GM18951 (cell line): ENCODE results near the gene APBB2.

Source experiments
- POLR2A ChIP-seq: IDR thresholded peaks from 4 replicates; pipeline ENCODE4 v1.6.1; 2011; ENCODE audit warnings: mild to moderate bottlenecking; ENCODE audit not compliant: insufficient read length, insufficient read depth; ENCODE audit errors: extremely low read depth
- in situ Hi-C: fragments of 300-500 bp; cut with MboI; formaldehyde crosslinking; loops from one replicate; pipeline ENCODE4 v1.12.0; 2022; ENCODE audit warnings: low sequenced_read_pairs, mixed read lengths, inconsistent platforms; ENCODE audit not compliant: unreplicated experiment

APBB2 gene

DNA sequence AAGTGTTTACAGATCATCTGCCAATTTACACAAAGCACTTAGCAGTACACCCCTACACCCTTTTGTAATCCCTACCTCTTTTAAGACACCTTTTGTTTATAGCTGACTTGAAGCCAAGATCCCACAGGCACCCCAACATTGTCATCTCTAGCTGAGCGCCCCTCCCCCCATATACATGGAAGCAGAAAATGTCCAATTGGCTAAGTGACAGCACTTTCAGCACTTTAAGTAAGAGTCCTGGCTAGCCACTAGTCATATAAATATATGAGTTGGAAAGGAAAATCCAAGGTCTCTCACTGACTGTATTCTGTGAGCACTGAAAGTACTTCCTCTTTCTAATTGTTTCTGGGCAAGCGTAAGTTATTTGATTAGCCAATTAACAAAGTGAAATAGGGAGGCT is 356.4 kb downstream of the APBB2 start:
- in situ Hi-C loops: no loop called here
- TF ChIP-seq POLR2A: no peak

DNA sequence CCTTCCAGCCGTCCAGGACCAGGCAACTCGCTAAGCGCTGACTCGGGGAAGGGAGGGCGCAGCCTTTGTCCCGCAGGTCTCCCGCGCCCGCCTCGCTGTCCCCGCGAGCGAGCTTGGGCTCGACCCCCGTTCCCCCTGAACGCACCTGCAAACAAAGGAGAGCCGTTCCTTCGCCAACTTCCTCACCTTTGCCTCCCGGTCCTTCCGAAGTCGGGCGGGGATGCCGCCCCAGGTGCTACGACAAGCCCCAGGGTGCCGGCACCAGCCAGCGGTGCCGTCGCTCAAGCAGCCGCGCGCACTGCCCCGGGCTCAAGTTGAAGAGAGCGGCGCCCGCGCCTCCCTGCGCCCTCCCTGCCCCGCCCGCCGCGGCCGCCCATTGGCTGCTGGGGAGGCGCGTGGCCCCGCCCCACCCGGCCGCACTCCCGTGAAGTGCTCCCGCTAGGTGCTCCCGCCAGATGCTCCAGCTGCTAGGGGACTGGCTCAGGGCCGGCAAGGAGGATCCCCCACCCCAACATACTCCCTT is 357.4 kb downstream of the APBB2 start:
- in situ Hi-C loops: no loop called here
- TF ChIP-seq POLR2A: peak; percentile 41

DNA sequence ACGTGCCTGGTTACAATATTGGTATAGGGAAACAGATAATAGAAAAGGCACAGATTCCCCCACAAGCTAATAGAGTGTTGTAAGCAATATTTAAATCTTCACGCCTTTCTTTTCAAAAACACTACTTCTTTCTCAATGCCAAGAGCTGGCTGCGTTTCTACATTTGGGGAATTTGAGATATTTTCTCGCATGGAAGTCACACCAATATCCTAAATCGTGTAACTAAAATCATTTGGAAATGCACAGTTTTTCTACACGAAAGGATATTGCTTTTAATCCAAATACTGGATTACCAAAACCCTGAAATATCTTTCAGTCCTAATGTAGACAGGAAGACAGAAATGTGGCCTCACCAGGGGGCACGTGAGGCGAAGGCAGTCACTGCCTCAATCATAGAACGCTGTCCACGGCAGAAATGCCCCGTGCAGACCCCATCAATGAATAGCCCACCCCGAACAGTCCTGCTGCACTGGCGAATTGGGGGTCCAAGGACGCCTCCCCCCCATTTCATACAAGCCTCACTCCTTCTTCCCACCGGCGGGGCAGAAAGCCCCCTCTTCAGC is 358.0 kb downstream of the APBB2 start:
- TF ChIP-seq POLR2A: no peak
- in situ Hi-C loops: no loop called here

DNA sequence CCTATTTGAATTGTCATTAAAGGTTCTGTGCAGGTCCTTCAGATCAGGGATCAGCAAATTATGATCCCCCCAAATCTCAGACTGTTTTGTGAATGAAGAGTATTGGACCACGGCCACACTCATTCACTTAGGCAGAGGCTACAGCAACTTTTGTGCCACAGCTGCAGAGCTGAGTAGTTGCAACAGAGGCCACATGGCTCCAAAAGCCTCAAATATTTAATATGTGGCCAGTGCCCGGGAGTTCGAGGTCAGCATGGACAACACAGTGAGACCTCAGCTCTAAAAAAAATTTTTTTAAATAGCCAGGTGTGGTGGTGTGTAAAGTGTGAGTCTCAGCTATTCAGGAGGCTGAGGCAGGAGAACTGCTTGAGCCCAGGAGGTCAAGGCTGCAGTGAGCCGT is 363.8 kb downstream of the APBB2 start:
- TF ChIP-seq POLR2A: no peak
- in situ Hi-C loops: no loop called here

DNA sequence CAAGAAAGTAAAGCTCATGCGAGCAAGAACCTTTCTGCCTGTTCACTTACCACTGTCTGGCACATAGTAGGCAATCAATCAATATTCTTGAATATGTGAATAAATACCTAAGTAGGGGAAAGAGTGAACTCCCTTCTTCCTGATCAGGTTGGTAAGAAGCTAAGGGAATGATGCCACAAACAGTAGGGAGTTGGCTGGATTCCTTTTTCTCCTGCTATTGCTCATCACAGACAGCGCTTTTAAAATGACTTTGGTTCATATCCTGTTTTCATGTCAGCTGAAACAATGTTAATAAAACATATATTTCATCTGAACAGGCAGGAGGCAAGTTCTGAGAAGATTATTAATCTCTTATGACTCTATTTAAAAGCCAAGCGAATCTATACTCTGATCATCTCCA is 365.4 kb downstream of the APBB2 start:
- in situ Hi-C loops: no loop called here
- TF ChIP-seq POLR2A: no peak

DNA sequence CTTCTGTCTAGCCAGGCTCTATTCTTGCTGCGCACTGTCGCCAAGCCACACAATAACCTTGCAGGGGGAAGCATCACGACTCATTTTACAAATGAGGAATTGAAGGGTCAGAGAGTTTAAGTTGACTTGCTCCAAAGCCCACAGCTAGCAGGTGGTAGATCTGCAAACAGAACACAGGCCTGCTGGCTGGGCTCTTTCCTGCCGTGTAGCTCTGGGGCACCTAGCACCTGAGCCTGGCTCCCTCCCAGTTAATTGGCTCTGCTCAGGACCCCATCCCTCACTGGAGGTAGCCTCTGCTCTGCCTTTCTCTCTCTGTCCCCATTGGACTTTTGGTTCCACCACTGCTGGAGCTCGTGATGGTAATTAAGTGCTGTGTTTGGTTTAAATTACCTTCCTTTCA is 366.1 kb downstream of the APBB2 start:
- no peak for TF ChIP-seq POLR2A
- in situ Hi-C loops: no loop called here

DNA sequence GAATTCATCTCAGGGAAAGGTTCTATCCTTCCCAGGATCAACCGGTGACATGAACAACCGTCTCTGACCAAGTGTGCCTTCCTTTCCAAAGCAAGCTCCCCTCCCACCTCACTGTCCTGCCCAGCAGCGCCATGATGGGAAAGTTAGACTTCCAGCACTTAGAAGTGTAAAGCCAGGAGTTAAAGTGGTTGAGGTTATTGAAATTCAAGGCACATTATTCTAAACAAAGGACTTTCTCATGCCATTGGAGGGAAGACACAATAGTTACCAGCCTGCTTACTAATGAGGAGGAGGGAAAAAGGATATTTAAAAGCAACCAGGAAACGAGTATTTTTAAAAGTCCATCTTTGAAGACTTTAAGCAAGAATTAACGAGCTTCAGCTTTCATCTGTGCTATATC is 367.8 kb downstream of the APBB2 start:
- TF ChIP-seq POLR2A: no peak
- in situ Hi-C loops: no loop called here

DNA sequence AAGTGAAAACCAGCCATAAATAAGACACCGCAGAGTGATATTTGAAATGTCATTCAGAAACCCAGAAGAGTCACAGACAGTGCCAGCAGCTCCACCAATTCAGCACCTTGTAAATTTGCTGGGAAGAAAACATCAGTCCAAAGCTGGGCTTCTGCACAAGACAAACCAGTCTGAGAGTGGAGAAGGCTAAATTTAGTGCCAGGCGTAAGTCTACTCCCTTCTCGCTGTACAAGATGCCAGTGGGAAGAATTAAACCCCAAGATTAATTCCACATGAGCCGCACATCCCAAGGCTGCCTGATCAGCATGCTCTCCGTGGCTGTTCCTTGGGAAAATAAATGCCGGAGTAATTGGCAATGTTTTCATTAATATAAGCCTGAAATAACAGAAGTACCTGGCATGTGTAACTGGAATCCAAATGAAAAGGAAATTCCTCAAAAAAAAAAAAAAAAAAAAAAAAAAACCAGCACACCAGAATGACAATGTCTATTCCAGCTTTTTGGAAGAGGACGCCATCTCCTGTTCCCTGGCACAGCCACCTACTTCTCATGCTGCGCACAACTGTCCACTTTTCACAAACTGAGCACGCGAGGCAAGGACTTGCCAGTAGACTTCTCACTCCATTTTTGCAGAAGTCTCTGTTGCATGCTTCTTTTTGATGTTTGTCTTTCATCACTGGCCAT is 369.0 kb downstream of the APBB2 start:
- in situ Hi-C loops: no loop called here
- no peak for TF ChIP-seq POLR2A

DNA sequence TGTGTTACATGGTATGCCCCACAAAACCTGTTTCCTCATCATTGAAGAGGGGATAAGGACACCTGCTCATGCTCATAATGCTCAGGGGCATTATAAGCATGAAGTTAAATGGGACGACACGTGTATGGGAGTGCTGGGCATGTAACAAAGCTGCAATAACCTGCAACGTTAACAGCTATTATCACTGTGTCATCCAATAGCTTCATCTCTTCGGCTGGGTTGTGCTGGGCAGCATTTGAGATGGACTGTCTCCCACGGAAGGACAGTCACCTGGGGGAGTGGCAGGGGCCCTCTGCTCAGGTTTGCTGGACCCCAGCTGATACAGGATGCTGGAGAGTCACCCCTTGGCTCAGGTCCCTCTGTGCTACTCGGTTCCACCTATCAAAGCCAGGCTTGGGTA is 370.1 kb downstream of the APBB2 start:
- TF ChIP-seq POLR2A: no peak
- in situ Hi-C loops: loop anchor here (5.0 kb wide), 1 partner anchor 112 kb away; no protein-coding TSS in a partner anchor

DNA sequence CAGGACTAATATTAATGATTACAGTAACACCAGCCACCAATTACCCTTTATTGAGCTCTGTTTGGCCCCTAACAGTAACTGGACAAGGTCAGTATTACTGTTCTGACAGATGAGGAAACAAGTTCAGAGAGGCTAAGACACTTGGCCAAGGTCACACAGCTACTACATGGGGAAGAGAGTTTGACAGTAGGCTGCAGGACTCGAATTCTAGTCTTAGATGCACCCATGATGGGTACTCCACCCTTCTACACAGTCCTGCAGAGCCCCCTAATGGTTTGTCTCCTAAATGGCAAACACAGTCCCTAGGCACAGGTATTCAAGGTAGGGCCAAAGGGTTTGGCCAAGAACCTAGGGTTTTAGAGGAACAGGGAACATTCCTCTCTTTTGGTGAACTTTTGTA is 370.6 kb downstream of the APBB2 start:
- in situ Hi-C loops: loop anchor here (5.0 kb wide), 1 partner anchor 111 kb away; no protein-coding TSS in a partner anchor
- TF ChIP-seq POLR2A: no peak

DNA sequence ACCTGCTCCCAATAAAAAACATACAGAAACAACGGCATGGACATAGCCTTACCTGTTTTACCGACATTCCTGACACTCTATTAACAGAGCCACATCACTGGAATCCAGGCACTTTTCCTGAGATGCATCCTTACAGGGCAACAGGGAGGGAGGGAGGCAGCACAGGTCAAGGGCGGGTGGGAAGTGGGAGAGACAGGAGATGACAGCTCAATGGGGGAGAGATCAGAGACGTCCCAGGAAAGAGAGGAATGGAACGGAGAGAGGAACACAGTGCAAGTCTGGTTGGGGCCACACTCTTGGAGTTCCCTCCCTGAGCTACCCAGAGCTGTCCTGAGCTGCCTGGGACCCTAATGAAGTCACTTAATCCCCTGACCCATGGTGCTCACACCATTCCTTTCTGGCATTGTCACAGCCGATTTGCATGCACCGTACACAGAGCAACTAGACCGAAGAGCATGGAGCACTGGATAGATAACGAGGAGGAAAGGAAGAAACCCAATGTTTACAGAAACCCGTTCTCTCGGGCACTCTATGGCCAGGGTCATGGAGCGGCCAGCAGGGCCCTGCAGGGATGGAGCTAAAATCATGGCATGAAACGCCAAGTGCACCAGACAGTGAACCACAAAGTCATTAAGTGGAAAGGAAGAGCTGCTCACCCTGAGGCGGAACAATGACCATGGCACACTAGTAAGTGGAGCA is 371.5 kb downstream of the APBB2 start:
- no peak for TF ChIP-seq POLR2A
- in situ Hi-C loops: loop anchor here (5.0 kb wide), 1 partner anchor 111 kb away; no protein-coding TSS in a partner anchor

DNA sequence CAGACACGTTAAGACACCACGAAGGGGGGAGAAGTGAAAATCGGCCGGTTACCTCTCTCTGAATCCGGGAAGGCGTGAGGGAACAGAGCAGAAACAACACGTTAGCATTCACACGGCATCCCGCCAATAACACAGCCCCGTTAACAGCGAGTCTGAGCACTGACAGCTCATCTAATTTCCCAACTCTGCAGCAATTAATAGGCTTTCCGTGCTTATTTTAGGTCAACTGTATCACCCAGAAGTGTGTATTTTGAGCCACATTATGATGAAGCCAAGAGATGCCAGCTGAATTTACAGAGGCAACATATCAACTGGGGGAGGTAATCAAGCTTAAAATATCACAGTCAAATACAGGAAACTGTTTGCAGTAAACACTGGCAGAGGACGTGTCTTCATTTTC is 372.0 kb downstream of the APBB2 start:
- in situ Hi-C loops: loop anchor here (5.0 kb wide), 1 partner anchor 110 kb away; no protein-coding TSS in a partner anchor
- no peak for TF ChIP-seq POLR2A

DNA sequence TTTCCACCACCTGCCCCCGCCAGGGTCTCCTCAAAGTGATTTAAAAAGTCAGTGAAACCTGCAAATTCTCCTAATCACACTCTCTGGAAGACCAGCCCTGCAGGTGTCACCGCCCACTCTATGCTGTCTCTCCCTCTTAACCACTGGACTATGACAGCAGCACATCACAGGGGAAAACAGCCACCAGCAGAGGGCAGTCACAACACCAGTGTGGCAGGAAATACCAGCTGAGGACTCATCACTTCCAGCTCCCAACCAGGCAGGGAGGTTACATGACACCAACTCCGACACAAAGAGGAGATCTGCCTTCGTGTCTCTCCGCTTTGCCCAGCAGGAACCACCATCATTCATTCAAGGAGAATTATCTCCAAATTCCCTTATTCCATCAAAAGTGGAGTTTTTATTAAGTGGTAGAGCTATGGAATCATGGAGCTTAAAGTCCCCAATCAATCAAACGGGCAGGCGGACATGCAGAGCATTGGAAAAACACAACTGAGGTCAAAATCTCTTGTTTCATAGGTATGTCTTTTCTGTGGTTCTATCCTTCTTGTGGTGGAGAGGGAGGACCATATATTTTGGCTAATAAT is 373.3 kb downstream of the APBB2 start:
- TF ChIP-seq POLR2A: no peak
- in situ Hi-C loops: loop anchor here (5.0 kb wide), 1 partner anchor 109 kb away; no protein-coding TSS in a partner anchor

DNA sequence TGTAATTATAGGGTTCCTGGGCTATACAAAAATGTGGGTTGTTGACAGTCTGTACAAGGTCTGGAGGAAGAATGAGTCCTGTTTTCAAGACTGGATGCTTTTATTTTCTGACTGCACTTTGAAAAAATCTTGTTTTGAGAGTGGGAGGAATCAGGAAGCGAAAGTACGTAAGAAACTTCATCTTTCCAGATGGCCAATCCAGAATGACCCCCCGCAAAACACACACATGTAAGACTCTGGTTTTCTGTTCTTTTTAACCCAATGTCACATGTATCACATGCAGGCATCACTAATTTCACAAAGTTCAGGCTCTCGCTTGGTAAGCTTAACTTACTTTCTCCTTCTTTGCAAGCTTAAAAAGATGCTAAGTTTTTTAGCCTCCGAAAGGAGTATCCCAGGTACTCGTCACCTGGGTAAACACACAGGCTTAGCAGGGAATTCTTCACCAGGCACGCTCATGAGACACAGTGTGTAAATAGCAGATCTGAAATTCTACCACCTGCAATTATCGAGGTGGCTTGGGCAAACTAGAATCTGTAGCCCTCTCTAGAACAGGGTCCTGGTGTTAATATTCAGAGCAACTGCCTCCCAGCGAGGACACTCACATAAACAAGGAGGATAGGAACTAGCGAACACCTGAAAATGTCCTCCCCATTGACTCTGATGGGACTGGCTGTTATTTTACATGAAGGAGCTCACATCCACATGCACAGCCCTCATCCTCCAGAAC is 373.9 kb downstream of the APBB2 start:
- no peak for TF ChIP-seq POLR2A
- in situ Hi-C loops: loop anchor here (5.0 kb wide), 1 partner anchor 108 kb away; no protein-coding TSS in a partner anchor
